KOPT-K1 (cell line): ENCODE results near the gene LTBP2.

Experiments used
- H3K27ac ChIP-seq: fragments of 200-600 bp; sonication (generic); 2 replicates; pipeline ENCODE4 v1.5.1; 2016; ENCODE audit warnings: antibody characterized with exemption, mild to moderate bottlenecking, low read depth, low read length; ENCODE audit not compliant: poor library complexity, severe bottlenecking
- H3K36me3 ChIP-seq: fragments of 200-600 bp; sonication (generic); 2 replicates; pipeline ENCODE4 v1.5.1; 2017; ENCODE audit warnings: antibody characterized with exemption, mild to moderate bottlenecking, low read length, moderate library complexity; ENCODE audit not compliant: insufficient read depth
- H3K9me3 ChIP-seq: fragments of 200-600 bp; sonication (generic); 2 replicates; pipeline ENCODE4 v1.5.1; 2017; ENCODE audit warnings: antibody characterized with exemption, low read length, mild to moderate bottlenecking; ENCODE audit not compliant: insufficient read depth, poor library complexity, severe bottlenecking

The LTBP2 gene

GRCh38 chr14:74611650-74612349, at the start of gene LTBP2:
TSS of gene LTBP2 (minus strand) at chr14:74612237. CDS start at chr14:74611944, 293 bp downstream.
- no peak within 1 kb of the TSS for H3K27ac ChIP-seq
- H3K36me3 ChIP-seq, result no peaks in the 10 kb centered on the region
- H3K9me3 ChIP-seq, result no peaks in the 10 kb centered on the region

- Histone ChIP-seq H3K27ac (no peak overlapping the region), H3K36me3 (peaks cover 85% of the 10 kb centered on the region), H3K9me3 (no peaks in the 10 kb centered on the region)
Measured at GRCh38 chr14:74660863-74661262, 48.8 kb upstream of the LTBP2 start.

GRCh38 chr14:74660167-74660566, 48.1 kb upstream of the LTBP2 start:
- peaks cover 81% of the 10 kb centered on the region for H3K36me3 ChIP-seq
- no peaks in the 10 kb centered on the region for H3K9me3 ChIP-seq
- H3K27ac ChIP-seq, result no peak overlapping the region

GRCh38 chr14:74658535-74659131, 46.6 kb upstream of the LTBP2 start:
- Histone ChIP-seq H3K27ac (no peak overlapping the region), H3K9me3 (no peaks in the 10 kb centered on the region), H3K36me3 (peaks cover 71% of the 10 kb centered on the region)

- H3K27ac ChIP-seq, result no peak overlapping the region
- peaks cover 55% of the 10 kb centered on the region for H3K36me3 ChIP-seq
- H3K9me3 ChIP-seq, result no peaks in the 10 kb centered on the region
Measured at GRCh38 chr14:74656964-74657363, 44.9 kb upstream of the LTBP2 start.

GRCh38 chr14:74655599-74656395, 43.8 kb upstream of the LTBP2 start:
- peaks cover 43% of the 10 kb centered on the region for H3K36me3 ChIP-seq
- H3K27ac ChIP-seq, result no peak overlapping the region
- H3K9me3 ChIP-seq, result no peaks in the 10 kb centered on the region

GRCh38 chr14:74654931-74655330, 42.9 kb upstream of the LTBP2 start:
- Histone ChIP-seq H3K36me3 (peaks cover 34% of the 10 kb centered on the region), H3K27ac (no peak overlapping the region)

GRCh38 chr14:74653386-74654138, 41.5 kb upstream of the LTBP2 start:
- Histone ChIP-seq H3K9me3 (no peaks in the 10 kb centered on the region), H3K27ac (no peak overlapping the region), H3K36me3 (peaks cover 28% of the 10 kb centered on the region)

More at GRCh38 chr14:74654931-74655330, 42.9 kb upstream of the LTBP2 start:
- no peaks in the 10 kb centered on the region for H3K9me3 ChIP-seq

GRCh38 chr14:74652541-74652940, 40.5 kb upstream of the LTBP2 start:
- no peak overlapping the region for H3K27ac ChIP-seq
- H3K9me3 ChIP-seq, result no peaks in the 10 kb centered on the region
- peaks cover 24% of the 10 kb centered on the region for H3K36me3 ChIP-seq

- peaks cover 10% of the 10 kb centered on the region; the same call in 1 of the 2 replicates for H3K36me3 ChIP-seq
- no peak overlapping the region for H3K27ac ChIP-seq
- no peaks in the 10 kb centered on the region for H3K9me3 ChIP-seq
Measured at GRCh38 chr14:74650927-74651686, 39.1 kb upstream of the LTBP2 start.

- 0 out of 2 replicates have a peak, but pooled peaks cover 4% of the 10 kb centered on the region for H3K36me3 ChIP-seq
- H3K27ac ChIP-seq, result no peak overlapping the region
- no peaks in the 10 kb centered on the region for H3K9me3 ChIP-seq
Measured at GRCh38 chr14:74649673-74650072, 37.6 kb upstream of the LTBP2 start.

GRCh38 chr14:74649167-74649566, 37.1 kb upstream of the LTBP2 start:
- Histone ChIP-seq H3K9me3 (no peaks in the 10 kb centered on the region), H3K27ac (no peak overlapping the region), H3K36me3 (0 out of 2 replicates have a peak, but pooled peaks cover 2% of the 10 kb centered on the region)

- no peak overlapping the region for H3K27ac ChIP-seq
- H3K36me3 ChIP-seq, result no peaks in the 10 kb centered on the region
- no peaks in the 10 kb centered on the region for H3K9me3 ChIP-seq
Measured at GRCh38 chr14:74648601-74649000, 36.6 kb upstream of the LTBP2 start.
